SH-SY5Y (cell line): ENCODE data around the gene VLDLR.

Experiments used
- GATA2 ChIP-seq: IDR thresholded peaks from 2 replicates; pipeline ENCODE4 v1.6.1; 2011; ENCODE audit warnings: mild to moderate bottlenecking, low read depth, low read length
- GATA3 ChIP-seq: IDR thresholded peaks from 2 replicates; pipeline ENCODE4 v1.6.1; 2011; ENCODE audit warnings: low read depth, mild to moderate bottlenecking, low read length, moderate library complexity

VLDLR gene

GRCh38 chr9:2700398-2700797, 78.8 kb downstream of the VLDLR start:
- peak; percentile 71 for TF ChIP-seq GATA2
- TF ChIP-seq GATA3, result peak; percentile 67; the same call in 1 of the 2 replicates

- no peak for TF ChIP-seq GATA3
- TF ChIP-seq GATA2, result no peak
Observed at GRCh38 chr9:2700909-2701550, 79.4 kb downstream of the VLDLR start.

DNA sequence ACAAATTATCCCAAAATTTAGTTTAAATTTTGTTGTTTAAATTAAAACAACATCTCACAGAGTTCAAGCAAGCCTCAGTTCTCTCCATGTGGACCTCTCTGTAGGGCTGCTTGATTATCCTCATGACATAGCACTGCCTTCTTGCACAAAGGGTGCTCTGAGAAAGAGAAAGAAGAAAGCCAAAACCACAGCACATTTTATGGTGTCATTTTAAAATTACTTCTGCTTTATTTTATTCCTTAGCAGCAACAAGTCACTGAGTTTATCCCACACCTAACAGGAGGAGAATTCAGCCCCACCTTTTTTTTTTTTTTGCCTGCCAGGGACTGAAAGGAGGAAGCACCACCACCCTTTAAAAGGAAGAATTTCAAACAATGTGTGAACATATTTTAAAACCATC, 82.9 kb downstream of the VLDLR start:
- TF ChIP-seq GATA2 (no peak), GATA3 (no peak)
